Smooth muscle cell of the brain vasculature (primary cell): ENCODE measurements around the gene ALDH3A1.
A peak's percentile ranks its signal among the peaks of the same experiment; 100 is the strongest.

Experiments used
- DNase-seq: peaks from one replicate; pipeline ENCODE4 v3.0.0-alpha.2; 2012; ENCODE audit warnings: low read depth, low spot score

ALDH3A1 gene

GRCh38 chr17:19741832-19742457 lies 6.2 kb downstream of the ALDH3A1 start:
- DNase-seq = no peak

DNA sequence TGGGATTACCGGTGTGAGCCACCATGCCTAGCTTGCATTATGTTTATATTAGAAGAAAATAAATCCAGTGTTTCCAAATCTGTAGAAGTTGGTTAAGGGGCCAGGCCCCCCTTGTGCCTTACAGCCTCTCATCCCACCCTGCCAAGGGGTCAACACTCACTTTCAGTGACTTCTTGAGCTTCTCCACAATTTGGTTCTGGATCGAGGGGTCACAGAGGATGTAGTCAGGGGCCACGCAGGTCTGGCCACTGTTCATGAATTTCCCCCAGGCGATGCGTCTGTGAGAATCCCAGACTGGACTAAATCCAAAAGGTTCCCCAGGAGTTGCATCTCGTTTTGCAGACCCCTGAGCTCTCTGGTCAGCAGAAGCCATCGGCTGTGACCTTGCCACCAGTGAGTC lies 7.2 kb downstream of the ALDH3A1 start:
- no peak for DNase-seq

- no peak for DNase-seq
Observed at GRCh38 chr17:19739241-19740201, 8.6 kb downstream of the ALDH3A1 start.

DNA sequence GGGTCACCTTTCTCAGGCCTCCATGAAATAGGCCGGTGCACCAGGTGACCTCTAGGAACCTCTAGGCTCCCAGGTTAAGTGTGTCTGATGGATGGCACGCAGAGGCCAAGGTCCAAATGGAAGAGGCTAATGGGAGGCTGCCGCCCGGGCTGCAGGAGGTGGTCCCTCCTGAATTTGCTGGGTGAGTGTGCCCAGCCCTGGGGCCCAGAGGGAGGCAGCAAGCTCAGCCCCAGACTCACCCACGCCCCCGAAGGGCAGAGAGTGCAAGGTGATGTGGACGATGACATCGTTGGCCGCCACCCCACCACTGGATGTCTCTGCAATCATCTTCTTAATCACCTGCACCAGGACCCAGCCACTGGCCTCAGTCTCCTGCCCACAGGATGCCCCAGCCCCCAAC lies 9.3 kb downstream of the ALDH3A1 start:
- no peak for DNase-seq

GRCh38 chr17:19738073-19738449 lies 10.0 kb downstream of the ALDH3A1 start:
- DNase-seq = no peak

DNA sequence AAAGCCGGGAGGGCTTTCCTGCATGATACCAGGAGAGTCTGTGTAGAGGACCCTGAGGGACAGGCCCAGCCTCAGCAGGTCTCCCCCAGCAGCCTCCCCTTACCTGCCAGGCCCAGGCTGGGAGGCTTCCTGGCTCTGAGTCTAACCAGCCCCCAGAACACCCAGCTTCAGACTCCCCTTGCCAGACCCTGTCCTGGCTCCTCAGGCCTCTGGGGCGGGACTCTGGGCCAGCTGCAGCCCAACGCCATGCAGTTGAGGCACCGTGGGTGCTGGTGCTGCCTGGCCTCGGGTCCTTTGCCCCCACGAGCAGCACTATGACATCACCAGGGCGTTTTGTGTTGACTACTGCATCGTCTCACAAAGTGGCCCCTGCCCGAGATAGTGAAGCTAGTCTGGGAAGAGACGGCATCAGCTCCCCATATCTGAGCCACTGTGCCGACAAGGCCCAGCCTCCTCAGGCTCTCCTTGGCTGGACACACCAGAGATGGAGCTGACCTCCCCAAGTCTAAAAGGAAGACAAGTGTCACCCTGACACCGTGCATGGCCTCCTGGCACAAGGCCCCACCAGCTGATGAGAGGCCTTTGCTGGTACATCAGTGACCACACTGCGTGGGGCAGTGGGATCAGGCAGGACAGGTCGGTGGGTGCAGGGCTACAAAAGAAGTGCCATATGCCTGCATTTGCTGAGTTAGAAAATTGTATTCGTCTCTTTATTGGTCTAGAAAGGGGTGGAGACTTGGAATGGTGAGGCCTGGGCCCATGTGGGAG lies 10.6 kb downstream of the ALDH3A1 start:
- DNase-seq = no peak

DNA sequence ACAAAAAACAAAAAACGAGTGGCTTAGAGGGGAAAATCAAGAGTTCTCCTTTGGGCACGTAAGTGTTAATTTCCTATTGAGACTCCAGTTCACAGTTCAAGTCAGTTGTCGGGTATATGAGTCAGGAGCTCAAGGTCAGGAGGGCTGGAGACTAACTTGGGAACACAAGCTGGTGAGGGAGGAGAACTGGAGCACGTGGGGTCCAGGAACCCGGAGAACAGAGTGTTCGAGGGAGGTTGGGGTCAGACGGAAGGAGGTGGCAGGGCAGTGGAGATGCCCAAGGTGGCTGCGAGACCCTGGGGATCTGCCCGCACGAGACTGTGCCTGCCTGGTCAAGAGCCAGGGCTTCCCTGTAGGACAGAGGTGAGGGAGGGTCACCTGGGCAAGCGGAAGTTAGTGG lies 12.0 kb downstream of the ALDH3A1 start:
- no peak for DNase-seq

DNA sequence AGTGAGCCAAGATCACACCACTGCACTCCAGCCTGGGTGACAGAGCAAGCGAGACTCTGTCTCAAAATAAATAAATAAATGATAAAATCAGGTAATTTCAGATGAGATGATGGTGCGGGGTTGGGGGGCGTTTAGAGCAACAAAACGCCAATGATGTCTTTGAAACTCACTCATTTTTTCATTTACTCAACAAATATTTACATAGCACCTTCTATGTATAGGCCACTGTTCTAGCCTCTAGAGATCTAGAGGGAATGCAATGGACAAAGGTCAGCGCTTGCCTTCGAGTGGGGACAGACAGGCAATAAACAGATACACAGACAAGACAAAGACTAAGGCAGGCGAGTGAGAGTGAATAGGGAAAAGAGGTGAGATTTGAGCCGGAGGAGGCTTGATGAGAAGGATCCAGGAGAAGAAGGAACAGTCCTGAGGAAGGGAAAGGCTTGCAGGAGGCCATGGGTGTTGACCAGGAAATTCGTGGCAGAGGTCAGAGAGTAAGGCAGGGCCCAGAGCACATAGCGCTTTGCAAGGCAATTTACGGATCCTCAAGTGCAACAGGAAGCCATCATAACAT lies 14.1 kb downstream of the ALDH3A1 start:
- no peak for DNase-seq

DNA sequence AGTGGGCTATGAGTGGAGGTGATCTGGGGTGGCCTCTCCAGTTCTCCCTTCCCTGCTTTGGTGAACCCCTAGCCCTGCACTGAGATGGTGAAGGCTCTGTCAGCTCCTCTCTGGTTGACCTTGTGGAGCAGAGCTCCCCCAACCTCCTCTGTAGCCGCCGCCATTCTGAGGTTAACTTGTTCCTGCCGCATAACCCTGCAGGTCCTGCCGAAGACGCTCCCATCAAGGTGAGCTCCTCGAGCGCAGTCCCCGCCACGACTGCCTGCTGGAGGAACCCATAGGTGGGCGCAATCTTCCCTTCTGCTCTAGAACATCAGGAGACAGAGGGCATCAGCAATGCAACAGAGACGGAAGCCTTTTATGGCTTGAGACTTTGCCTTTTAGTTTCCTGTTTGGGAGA lies 16.5 kb downstream of the ALDH3A1 start:
- DNase-seq = no peak

DNA sequence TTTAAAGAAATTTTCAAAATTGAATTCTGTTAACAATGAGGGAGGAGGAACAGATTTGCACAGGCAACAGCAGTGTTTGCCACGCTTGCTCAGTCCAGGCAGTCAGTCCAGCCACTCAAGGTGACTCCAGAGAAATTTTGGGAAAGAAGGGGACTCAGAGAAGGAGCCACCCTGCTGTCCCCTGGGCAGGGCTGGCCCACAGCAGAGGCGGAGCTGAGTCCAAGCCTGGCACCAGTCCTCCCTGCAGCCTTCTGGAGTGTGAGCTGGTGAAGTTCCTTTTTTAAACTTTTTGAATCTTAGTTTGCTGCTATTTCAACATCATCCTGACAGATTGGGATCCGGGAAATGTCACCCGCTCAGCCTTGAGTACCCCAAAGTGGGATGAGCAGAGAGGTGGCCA lies 17.3 kb downstream of the ALDH3A1 start:
- no peak for DNase-seq

- no peak for DNase-seq
Observed at GRCh38 chr17:19729900-19730299, 18.2 kb downstream of the ALDH3A1 start.

DNA sequence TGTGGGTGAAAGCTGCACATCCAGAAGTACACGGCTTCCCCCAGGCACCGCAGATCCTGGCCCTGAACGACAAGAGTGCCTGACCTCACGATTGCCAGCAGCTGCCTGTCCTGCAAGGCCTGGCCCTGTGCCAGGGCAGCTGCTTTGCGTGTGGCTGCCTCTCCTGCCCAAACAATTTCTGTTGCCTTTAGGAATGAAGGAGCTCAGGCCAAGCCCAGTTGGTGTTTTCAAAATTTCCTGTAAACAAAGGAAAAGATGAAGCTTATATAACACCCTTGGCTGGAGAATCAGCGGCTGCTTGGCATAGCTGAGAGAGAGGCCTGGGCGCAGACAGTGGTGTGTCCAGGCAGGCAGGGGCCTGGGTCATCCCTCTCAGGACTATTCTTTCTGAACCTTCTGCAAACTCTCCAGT lies 20.0 kb downstream of the ALDH3A1 start:
- peak; percentile 65 for DNase-seq

- DNase-seq = peak; percentile 23
Observed at GRCh38 chr17:19727501-19728078, 20.5 kb downstream of the ALDH3A1 start.

- no peak for DNase-seq
Observed at GRCh38 chr17:19726631-19727376, 21.3 kb downstream of the ALDH3A1 start.

DNA sequence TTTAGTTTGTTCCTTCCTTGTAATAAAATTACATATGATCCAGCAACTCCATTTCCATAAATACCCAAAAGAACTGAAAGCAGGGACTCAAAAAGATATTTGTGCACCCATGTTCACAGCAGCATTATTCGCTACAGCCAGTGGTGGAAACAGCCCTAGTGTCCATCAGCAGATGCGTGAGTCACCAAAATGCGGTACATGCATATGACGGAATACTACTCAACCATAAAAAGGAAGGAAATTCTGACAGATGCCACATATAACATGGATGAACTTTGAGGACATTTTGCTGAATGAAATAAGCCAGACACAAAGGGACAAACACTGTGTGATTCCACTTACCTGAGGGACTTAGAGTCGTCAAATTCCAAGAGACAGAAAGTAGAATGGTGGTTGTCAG lies 22.6 kb downstream of the ALDH3A1 start:
- DNase-seq = no peak

DNA sequence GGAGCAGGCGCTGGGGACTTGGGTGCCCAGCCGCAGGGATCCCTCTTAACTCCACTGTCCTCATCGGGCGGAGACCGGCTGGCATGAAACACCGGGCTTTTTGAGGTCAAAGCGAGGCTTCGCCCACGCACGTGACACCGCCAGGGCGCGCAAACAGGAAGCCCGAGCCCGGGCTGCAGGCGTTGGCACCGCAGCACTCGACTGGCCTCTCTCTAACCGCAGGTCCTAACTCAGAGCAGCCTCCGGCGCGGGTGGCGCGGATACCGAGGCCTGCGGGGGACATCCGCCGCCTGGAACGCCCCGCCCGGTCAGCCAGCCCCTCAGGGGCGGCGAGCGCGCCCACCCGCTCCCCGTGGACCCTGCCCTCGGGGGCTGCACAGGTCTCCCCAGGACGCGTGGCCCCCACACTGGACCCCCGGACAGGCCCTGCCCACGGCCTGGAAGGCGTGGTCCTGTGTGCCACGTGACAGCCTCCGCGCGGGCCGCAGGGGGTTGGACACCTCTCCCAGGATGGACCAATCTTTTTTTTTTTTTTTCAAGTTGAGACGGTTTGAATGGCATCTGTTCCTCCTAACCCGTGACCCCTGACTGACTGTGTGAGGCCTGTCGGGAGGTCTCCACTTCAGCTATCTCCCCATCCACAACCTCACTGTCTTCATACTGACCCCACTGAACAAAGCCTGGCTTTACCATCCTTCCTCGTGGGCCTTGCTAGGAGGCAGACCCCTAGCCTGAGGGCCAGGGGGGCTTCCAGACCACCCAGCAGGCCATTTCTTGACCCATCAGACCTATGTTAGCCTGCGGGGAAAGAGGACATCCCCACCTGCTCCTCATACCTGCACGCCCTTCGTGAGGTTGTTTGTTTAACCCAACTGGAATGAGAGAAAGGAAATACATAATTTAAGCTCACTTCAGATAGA lies 23.3 kb downstream of the ALDH3A1 start:
- DNase-seq = no peak

- DNase-seq = no peak
Observed at GRCh38 chr17:19723964-19724363, 24.1 kb downstream of the ALDH3A1 start.

DNA sequence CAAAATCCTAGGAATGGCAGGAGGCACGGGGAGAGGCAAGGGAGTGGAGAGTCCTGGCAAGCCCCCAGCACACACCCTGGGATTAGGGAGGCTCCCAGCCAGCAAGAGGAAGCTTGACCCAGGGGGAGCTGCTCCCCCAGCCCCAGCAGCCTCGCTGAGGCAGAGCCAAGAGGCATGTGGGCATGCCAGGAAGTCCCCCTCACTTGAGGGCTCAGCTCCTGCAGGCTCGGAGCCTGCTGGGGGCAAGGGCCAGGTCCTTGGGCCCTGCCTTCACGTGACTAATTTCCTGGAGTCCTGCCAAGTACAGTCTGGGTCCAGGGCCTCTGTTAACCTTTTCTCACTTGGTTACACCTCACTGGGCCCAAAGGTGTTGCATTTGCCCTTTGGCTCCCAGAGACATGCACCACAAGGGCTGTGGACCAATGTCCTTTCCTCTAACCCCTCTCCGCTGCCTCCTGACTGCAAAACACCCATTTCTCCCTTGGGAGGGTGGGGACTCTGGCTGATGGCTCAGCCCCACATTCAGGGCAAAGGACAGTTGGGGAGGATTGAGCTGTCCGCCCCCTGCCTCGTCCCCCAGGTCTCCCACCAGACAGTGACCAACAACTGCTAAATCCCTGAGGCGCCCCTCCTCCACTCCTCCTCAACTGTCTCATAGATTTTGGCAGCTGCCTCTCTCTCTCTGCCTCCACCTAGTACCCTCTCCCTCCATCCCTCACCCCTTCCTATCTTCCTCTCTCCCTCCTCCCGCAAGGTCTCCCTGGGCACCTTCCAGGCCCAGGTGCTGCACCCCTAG lies 27.3 kb downstream of the ALDH3A1 start:
- DNase-seq = no peak

GRCh38 chr17:19720210-19720475 lies 28.0 kb downstream of the ALDH3A1 start:
- no peak for DNase-seq
